Stomach (tissue), 9 donors: Measurements from ENCODE around the gene ZFP28. TPM values are rescaled to one million over a fixed set of nuclear protein-coding genes. Genes with fewer than 3 reads are reported as not detected.

Experiments used
- DNase-seq, 2 donors: peaks; one replicate each; pipeline versions ENCODE4 v3.0.0 to v3.0.0-alpha.2; 2013 to 2019
- H3K27ac ChIP-seq, 5 donors: fragments of 200-600 bp in 4 of 5; sonication (generic) in 4 of 5; one replicate each; pipeline ENCODE4 v1.5.1; 2013 to 2019; ENCODE audit warnings: mild to moderate bottlenecking in 1 of 5, moderate library complexity in 1 of 5
- H3K27me3 ChIP-seq, 3 donors: fragments of 200-600 bp; sonication (generic); one replicate each; pipeline ENCODE4 v1.5.1; 2017 to 2019; ENCODE audit warnings: mixed run types in 1 of 3
- H3K36me3 ChIP-seq, 4 donors: fragments of 200-600 bp; sonication (generic); 1 replicate in 3 of 4; 2 replicates in 1 of 4; pipeline ENCODE4 v1.5.1; 2016 to 2019
- H3K4me1 ChIP-seq, 4 donors: fragments of 200-600 bp; sonication (generic); one replicate each; pipeline ENCODE4 v1.5.1; 2016 to 2019
- H3K4me3 ChIP-seq, 4 donors: fragments of 200-600 bp; sonication (generic) in 3 of 4; one replicate each; pipeline ENCODE4 v1.5.1; 2016 to 2019; ENCODE audit warnings: mild to moderate bottlenecking in 1 of 4
- H3K9me3 ChIP-seq, 4 donors: fragments of 200-600 bp; sonication (generic); one replicate each; pipeline ENCODE4 v1.5.1; 2016 to 2019
- EP300 ChIP-seq: sonication (generic); formaldehyde crosslinking; IDR thresholded peaks from one replicate; pipeline ENCODE4 v1.6.1; 2017; ENCODE audit warnings: antibody characterized with exemption
- POLR2A ChIP-seq, 4 donors: fragments of 450-650 bp; IDR thresholded peaks; one replicate each; pipeline ENCODE4 v1.6.1; 2016; ENCODE audit warnings: antibody characterized with exemption in 4 of 4, control low read depth in 2 of 4, mild to moderate bottlenecking in 1 of 4, moderate library complexity in 1 of 4
- POLR2AphosphoS5 ChIP-seq, 3 donors: sonication (generic); formaldehyde crosslinking; IDR thresholded peaks; one replicate each; pipeline ENCODE4 v1.6.1; 2016; ENCODE audit warnings: antibody characterized with exemption in 3 of 3
- WGBS, 5 donors: extraction: QIAGEN DNeasy Blood & Tissue Kit in 3 of 5; methylation state at CpG; one replicate each; pipeline versions ENCODE4 v1.1.5 to v1.1.7; 2013 to 2018; 5-methylcytosine and 5-hydroxymethylcytosine counted together
- intact Hi-C: fragments of 100-400 bp; cut with DNase I; formaldehyde crosslinking; loops from one replicate; pipeline ENCODE4 v1.15.1; 2023; ENCODE audit warnings: low total_unique reads
- polyA plus RNA-seq, 3 donors: library from polyadenylated mRNA; stranded (reverse); fragments of 200-250 nt; gene quantifications; one replicate each; pipeline ENCODE4 v1.2.3, GENCODE V29; 2013
- total RNA-seq, 5 donors: library from RNA; depleted of rRNA; stranded (reverse); fragments of >200 nt; gene quantifications; one replicate each; pipeline versions ENCODE4 v1.1.0 to v1.2.3, GENCODE V29; 2014 to 2016
- TF ChIP-seq, protein P1 (sequence below), 7 experiments: fragments of 450-650 bp in 4 of 7; fragments of 200-600 bp in 3 of 7; sonication (generic) in 3 of 7; IDR thresholded peaks; one replicate each; pipeline ENCODE4 v1.5.1; 2016 to 2019; ENCODE audit warnings: antibody characterized with exemption in 7 of 7, control low read depth in 2 of 7, mild to moderate bottlenecking in 1 of 7
- donor health status: healthy with polysubstance abuse.
- donor health status: Bipolar disorder and iron deficiency.
- donor health status: healthy.

Gene ZFP28
- total and polyA plus RNA-seq, 8 donors: 1.6 to 83.4 (median 5.5) TPM

DNA sequence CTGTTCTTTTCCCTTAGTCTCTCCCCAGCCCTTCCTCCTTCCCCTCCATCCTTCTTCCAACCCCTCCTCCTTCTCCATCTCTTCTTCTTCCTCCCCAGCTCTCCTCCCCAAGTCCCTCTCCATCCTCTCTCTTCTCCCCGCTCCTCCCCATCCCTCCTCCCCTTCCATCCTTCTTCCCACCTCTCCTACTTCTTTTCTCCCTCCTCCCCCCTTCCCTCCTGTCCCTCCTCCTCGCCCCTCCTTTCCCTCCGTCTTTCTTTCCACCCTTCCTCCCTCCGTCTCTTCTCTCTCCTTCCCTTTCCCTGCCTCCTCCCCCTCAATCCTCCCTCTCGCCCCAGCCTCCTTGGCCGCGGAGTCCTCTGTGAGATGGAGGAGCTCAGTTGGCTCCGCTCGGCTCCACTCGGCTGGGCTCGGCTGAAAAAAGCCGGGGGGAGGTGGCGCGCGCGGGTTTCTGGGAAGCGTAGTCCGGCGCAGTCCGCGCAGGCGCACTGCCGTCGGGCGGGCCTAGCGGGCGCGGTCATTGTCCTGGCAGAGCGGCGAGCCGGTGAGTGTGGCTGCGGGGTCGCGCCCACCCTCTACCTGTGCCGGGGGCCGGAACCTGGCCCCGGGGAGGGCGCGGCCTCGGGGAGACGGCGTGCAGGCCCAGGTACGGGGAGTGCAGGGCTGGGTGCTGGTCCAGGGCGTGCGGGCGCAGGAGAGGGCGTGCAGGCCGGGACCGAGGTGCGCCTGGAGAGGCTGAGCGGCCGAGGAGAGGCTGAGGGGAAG lies 56.2 kb downstream of the ZFP28 start, which contains the start of gene ZNF71:
Gene ZNF71, plus strand, starts transcription at position 520 of the 765 bp plus-strand sequence. CDS start 6,257 bp downstream, outside the sequence.
- peak within 1 kb of the TSS; percentile 49 to 84 (median 73) for H3K27ac ChIP-seq
- H3K4me3 ChIP-seq: peak within 1 kb of the TSS; percentile 94 to 97 (median 97)
- peak; percentile 91 to 97 for DNase-seq
- H3K4me1 ChIP-seq: peaks cover 0 to 22% (median 15%) of the 10 kb centered on the region in 4 donors
- TF ChIP-seq POLR2AphosphoS5 (IDR thresholded peaks at IDR 0.05) (peak; percentile 23 to 73 (median 50)), POLR2A (IDR thresholded peaks at IDR 0.05) (no peak), EP300 (no peak)
- TF ChIP-seq, protein P1, sequence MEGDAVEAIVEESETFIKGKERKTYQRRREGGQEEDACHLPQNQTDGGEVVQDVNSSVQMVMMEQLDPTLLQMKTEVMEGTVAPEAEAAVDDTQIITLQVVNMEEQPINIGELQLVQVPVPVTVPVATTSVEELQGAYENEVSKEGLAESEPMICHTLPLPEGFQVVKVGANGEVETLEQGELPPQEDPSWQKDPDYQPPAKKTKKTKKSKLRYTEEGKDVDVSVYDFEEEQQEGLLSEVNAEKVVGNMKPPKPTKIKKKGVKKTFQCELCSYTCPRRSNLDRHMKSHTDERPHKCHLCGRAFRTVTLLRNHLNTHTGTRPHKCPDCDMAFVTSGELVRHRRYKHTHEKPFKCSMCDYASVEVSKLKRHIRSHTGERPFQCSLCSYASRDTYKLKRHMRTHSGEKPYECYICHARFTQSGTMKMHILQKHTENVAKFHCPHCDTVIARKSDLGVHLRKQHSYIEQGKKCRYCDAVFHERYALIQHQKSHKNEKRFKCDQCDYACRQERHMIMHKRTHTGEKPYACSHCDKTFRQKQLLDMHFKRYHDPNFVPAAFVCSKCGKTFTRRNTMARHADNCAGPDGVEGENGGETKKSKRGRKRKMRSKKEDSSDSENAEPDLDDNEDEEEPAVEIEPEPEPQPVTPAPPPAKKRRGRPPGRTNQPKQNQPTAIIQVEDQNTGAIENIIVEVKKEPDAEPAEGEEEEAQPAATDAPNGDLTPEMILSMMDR (IDR thresholded peaks at IDR 0.05): no peak
- H3K27me3 ChIP-seq: no peaks in the 10 kb centered on the region
- 0 to 2% (median 1%) methylated on average over 41 to 52 of the region's 52 CpGs for WGBS, 5 donors
- peaks cover 0 to 32% (median 11%) of the 10 kb centered on the region in 4 donors for H3K9me3 ChIP-seq
- H3K36me3 ChIP-seq: peaks cover 0 to 23% (median 9%) of the 10 kb centered on the region in 4 donors
- intact Hi-C loops: loop anchor here (10.0 kb wide), 1 partner anchor 190 kb away; the partner anchor contains the start of gene ZNF583

DNA sequence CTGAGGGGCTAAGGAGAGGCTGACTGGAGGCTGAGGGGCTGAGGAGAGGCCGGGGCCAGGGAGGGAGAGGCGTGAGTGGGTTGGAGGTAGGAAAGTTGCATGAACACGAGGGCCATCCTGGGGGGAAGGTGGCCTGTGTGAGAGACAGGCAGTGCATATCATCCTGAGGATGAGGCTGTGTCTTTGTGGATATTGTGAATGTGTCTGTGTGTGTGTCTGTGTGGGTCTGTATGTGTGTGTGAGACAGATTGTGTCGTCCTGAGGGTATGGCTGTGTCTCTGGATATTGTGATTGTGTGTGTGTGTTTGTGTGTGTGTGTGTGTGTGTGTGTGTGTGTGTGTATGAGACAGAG lies 56.8 kb downstream of the ZFP28 start:
- intact Hi-C loops: loop anchor here (10.0 kb wide), 1 partner anchor 191 kb away; the partner anchor contains the start of gene ZNF583
- Histone ChIP-seq H3K4me3 (peak overlapping the region; percentile 94 to 97 (median 97)), H3K27ac (peak overlapping the region; percentile 49 to 84 (median 73)), H3K27me3 (no peaks in the 10 kb centered on the region), H3K9me3 (peaks cover 0 to 28% (median 8%) of the 10 kb centered on the region in 4 donors), H3K4me1 (peaks cover 0 to 22% (median 15%) of the 10 kb centered on the region in 4 donors), H3K36me3 (peaks cover under 1 to 24% (median 10%) of the 10 kb centered on the region in 4 donors)
- no peak for DNase-seq
- WGBS, 5 donors: 0 to 5% (median 0%) methylated on average over 4 of the region's 4 CpGs
- TF ChIP-seq POLR2A (IDR thresholded peaks at IDR 0.05) (no peak), EP300 (no peak), POLR2AphosphoS5 (IDR thresholded peaks at IDR 0.05) (no peak)
- TF ChIP-seq, protein P1 (IDR thresholded peaks at IDR 0.05): no peak

DNA sequence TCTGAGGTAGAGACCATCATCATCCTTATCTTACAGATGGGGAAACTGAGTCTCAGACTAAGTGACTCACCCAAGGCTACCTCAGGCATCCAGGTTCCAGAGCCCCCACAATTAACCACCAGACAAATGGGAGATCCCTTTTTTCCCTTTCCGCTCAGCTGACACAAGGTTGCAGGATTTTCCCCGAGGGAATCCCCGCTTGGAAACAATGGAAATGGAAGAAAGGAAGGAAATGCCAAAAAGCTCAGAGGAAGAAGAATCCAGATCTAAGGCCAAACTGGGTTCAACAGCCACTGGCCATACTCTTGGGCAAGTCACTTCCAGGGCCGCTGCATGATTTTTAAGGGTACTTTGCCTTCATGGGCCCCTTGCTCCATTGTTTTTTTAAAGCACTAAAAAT lies 57.9 kb downstream of the ZFP28 start:
- H3K27me3 ChIP-seq: no peaks in the 10 kb centered on the region
- no peak overlapping the region for H3K27ac ChIP-seq
- TF ChIP-seq, protein P1 (IDR thresholded peaks at IDR 0.05): no peak
- TF ChIP-seq POLR2A (IDR thresholded peaks at IDR 0.05) (no peak), EP300 (no peak), POLR2AphosphoS5 (IDR thresholded peaks at IDR 0.05) (no peak)
- H3K4me3 ChIP-seq: no peak overlapping the region
- H3K9me3 ChIP-seq: peaks cover 0 to 31% (median 12%) of the 10 kb centered on the region in 4 donors
- H3K36me3 ChIP-seq: peaks cover 12 to 36% (median 19%) of the 10 kb centered on the region in 4 donors
- DNase-seq: peak in 1 of 2 donors; percentile 6
- intact Hi-C loops: loop anchor here (10.0 kb wide), 1 partner anchor 192 kb away; the partner anchor contains the start of gene ZNF583
- WGBS, 5 donors: 62 to 81% (median 72%) methylated on average over 4 of the region's 4 CpGs
- H3K4me1 ChIP-seq: peaks cover 0 to 22% (median 15%) of the 10 kb centered on the region in 4 donors

DNA sequence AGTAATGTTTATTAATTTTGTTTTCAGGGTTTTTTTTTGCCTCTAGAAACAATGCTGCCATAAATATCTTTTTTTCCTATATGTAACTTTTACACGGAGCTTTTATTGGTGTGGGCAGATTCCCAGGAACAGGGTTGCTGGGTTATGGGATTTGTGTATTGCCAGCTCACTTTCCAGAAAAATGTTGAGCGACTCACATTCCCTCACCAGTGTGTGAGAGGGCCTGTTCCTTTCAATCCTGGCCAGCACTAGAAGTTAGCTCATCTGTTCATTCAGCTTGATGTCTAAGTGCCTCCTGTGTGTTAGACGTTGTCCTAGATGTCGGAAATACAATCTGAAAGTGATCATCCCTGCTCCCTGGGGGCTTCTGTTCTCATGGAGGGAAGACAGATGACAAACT lies 58.9 kb downstream of the ZFP28 start:
- TF ChIP-seq POLR2AphosphoS5 (IDR thresholded peaks at IDR 0.05) (no peak), EP300 (no peak), POLR2A (IDR thresholded peaks at IDR 0.05) (no peak)
- TF ChIP-seq, protein P1 (IDR thresholded peaks at IDR 0.05): no peak
- intact Hi-C loops: loop anchor here (10.0 kb wide), 1 partner anchor 193 kb away; the partner anchor contains the start of gene ZNF583
- Histone ChIP-seq H3K27ac (no peak overlapping the region), H3K4me1 (peaks cover 0 to 22% (median 15%) of the 10 kb centered on the region in 4 donors), H3K36me3 (peaks cover 14 to 46% (median 28%) of the 10 kb centered on the region in 4 donors), H3K4me3 (no peak overlapping the region), H3K9me3 (peaks cover 0 to 38% (median 17%) of the 10 kb centered on the region in 4 donors), H3K27me3 (no peaks in the 10 kb centered on the region)
- DNase-seq: no peak
- 89 to 98% (median 96%) methylated on average over 4 of the region's 4 CpGs for WGBS, 5 donors
